DMS79 (cell line): ENCODE results near the gene PGRMC1.
"Not testable (repeated sequence)": the region's sequence is repeated elsewhere in the genome, so short reads cannot be mapped to it uniquely, and the experiment has no call there.

ENCODE experiments used
- DNase-seq: peaks from one replicate; lab custom pipeline; 2025; lab: John Stamatoyannopoulos, UW

Gene PGRMC1

DNA sequence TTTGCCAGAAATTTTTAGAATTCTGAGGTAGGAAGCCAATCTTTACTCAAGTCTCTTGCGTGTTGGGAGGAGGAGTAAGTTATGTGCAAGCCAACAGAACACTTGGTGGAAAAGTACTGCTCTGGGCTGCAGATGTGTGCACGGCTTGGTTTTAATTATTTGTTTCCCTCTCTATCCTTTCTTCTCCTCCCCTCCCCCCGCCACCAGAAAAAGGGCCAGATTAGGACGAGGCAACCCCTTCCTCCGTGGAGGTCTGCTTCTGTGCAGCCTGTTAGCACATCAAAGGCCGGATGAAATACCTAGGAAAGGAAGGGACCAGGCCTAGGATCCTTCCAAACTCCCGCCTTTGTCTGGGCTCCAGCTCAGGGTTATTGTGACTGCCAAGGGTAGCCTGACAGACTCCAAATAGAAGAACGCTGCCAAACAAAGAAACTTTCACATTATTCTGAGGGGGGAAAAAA lies 1.0 kb upstream of the PGRMC1 start:
- DNase-seq: no peak

DNA sequence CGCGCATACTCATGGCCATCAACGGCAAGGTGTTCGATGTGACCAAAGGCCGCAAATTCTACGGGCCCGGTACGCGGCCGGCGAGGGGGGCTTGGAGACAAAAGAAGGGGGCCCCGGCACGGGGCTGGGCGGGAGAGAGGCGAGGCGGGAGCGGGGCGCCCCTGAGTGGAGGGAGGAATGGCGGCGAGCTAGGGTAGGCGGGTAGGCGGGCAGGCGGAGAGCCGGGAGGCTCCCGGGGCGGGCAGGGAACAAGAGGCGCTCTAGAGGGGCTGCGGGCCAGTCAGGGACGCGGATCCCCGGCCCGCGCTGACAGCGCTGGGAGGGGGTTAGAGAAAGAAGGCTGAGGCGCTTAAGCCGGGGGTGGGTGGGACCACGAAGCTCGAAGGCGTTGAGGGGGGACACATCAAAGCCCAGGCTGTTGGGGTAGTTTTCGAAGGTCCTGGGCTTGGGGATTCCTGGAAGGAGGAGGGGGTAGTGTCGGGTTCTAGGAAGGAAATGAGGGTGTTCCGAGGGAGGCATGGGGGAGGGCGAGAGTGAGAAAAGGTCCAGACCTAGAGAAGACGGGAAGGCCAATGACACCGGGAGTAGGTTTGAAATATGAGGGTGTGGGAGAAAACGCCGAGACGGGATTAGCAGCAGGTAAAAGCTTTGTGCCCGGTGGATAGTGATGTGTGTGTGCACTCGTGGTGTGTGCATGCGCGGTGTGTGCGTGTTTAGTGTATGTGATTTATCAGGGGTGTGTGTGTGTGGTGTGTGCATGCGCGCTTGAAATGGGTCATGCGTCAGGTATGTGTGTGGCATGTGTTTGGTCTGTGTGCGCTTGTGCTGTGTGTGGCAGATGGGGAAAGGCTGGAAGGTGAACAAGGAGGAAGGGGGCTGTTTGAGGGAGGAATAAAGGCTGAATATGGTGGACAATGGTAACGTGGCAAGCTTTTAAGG lies 807 bp downstream of the PGRMC1 start:
- DNase-seq: no peak

DNA sequence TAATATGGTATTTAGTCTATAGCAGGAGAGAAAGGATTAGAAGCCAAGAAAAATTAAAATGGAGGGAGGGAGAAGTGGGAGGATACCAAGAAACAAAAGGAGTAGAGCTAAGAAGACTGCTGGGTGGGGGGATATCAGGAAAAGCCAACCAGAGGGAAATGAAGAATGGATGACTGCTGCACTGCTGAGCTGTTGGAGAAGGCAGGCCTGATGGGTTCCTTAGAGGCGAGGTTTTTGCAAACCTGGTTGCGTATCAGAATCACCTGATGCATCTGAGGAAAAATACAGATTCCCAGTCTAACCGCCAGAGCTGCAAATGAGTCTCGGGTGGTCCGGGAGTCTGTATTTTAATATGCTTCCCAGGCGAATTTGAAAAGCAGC lies 1.5 kb downstream of the PGRMC1 start:
- no peak for DNase-seq

DNA sequence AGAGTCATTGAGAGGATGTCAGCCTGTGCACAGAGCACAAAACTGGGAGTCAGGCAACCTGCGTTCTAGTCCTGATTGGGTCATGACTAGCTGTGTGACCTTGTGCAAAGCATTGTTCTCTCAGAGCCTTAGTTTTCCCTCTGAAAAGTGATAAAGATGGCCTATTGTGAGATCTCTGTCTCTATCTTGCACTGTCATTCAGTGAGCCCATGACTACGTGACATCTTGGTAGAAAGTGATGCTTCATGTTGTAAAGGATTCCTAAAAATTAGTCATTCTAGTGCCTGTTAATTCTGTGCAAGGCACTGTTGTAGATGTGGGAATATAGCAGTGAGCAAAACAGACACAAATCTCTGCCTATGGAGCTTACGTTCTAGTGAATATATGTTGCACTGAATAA lies 2.5 kb downstream of the PGRMC1 start:
- no peak for DNase-seq

DNA sequence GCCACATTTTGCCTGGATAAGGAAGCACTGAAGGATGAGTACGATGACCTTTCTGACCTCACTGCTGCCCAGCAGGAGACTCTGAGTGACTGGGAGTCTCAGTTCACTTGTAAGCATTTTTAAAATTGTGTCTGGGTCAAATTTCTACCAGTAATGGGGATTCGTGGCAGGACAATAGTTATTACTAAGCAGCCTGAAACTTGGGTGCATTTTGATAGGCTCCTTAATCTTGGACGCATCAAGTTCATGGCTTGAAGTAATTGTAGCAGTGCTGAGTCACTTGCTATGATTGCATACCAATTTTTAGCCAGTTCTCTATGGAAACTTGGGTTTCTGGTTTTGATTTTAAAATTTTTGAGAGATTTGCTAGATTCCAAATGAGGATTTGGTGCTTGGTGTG lies 4.3 kb downstream of the PGRMC1 start:
- DNase-seq: no peak

DNA sequence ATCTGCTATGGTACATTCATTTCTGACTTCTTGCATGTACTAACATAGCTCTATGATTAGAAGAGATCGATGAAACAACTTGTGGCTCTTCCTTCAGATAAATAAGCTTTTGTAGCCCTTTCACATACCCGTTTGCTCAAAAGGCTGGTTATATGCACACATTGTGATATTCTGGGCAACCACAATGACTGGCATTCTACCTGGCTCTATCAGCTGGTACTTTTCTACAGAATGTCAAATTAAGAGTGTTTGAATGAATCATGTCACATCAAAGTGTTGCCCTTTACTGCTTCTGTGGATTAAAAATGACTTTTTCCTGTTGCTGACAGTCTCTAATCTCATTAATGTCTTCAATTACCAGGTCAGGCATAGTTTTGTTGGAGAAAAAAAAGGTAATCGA lies 11.6 kb downstream of the PGRMC1 start:
- DNase-seq: no peak

DNA sequence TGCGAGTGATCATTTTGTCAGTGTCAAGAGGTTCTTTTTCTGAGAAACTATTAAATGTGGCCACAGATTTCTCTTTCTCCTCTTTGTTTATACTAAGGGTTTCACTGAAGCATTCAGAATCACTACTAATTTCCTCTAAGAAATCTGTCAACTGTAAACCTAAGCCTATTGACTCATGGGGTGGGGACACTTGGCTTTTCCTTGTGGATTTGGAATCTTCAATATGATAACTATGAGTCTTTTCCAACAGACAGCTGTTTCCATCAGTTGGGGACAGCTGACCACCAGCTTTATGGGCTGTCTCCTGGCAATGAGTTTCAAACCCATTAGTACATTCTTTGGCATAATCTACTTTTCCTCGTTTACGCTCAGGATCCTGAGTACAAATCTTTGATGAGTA lies 13.8 kb downstream of the PGRMC1 start:
- DNase-seq: no peak

DNA sequence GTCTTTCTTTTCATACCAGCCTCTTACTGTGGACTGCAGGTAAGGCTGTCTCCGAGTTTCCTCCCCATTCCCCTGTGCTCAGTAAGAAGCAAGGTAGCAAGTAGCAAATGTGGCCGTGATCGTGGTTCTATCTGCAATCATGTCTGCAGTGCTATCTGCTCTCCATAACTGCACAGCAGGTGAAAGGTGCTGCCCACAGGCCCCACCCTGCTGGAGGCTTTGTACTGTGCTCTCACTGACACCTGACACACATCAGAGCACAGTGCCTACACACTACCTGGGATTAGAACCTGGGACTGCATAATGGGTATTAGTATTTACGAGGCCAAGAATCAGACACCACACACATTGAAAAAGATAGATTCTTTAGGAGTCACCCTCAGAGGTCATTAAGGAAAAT lies 15.3 kb downstream of the PGRMC1 start:
- DNase-seq: no peak

DNA sequence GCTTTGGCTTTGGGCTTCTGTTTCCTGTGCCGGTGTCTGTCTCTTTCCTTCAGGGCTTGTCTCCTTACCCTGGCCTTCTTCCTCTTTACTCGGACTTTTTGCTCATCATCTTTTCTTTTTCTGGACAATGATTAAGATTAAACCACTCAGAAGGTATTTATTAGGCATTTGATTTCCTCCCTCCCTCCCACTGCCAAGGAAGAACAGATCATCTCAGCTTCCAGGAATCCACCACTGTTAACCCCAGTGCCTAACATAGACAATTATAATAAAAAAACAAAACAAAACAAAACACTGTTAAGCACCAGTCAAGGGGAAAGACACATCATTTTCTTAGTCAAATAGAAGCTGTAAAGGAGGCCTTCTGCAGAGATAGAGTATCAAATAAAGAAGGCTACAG lies 16.6 kb downstream of the PGRMC1 start:
- no peak for DNase-seq

DNA sequence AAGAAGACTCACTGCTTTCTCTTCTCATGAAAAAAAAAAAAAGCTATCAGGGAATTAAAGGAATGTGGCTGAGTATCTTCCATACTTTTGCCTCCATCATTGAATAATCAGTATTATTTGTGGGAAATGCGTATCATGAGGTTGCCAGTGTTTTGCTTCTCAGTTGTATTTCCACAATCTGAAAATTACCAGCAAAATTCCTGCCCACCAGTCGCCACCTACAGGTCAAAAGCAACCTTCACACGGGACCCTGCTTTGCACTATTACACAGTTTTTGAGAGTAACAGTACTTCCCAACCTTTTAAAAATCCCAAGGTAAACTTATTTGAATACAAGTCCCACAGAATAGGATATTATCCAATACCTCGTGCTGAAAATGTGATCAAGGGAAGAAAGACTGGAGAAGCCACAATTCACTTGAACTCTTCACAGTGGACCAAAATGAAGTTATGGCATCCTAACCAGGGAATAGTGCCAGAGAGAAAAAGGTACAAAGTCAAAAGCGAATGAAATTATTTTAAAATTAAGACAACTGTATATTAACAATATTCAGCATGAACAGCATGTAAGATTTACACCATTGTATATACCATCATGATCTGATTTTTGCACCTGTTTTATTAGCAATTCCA lies 30.4 kb downstream of the PGRMC1 start:
- no peak for DNase-seq

DNA sequence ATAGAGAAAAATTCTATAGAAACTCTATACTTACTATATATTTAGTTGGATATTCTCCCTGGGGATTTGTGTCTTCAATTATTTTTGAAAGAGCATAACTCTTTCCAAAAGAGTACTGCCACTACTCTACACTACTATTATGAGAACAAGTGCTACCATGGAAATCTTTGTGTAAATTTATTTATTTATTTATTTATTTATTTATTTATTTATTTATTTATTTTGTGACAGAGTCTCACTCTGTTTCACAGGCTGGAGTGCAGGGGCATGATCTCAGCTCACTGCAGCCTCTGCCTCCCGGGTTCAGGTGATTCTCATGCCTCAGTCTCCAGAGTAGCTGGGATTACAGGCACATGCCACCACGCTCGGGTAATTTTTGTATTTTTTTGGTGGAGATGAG lies 31.0 kb downstream of the PGRMC1 start:
- DNase-seq: not testable (repeated sequence)

DNA sequence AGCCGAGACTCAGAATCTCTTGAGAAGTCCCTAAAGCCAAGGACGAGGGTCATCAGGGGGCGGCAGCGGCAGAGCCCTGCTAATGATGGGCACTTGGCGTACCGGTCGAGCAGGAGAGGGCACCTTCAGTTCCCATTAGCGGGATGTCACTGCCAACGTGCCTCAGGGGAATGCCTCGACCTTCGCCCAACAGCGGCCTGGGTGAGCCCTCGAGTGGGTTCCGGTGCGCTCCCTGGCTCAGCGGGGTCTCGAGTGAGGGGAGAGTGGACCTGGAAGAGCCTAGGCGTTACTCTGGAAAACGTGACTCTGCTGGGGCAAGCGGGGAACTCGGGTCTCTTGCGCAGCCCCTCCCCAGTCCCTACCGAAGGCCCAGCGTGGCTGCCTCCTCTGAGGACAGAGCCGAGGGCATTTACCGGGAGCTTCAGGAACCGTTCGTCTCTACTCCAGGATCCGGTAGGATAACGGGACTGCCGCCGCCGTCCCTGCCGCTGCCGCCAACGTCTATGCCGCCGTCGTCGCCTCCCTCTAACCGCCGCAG lies 36.9 kb downstream of the PGRMC1 start:
- DNase-seq: no peak

DNA sequence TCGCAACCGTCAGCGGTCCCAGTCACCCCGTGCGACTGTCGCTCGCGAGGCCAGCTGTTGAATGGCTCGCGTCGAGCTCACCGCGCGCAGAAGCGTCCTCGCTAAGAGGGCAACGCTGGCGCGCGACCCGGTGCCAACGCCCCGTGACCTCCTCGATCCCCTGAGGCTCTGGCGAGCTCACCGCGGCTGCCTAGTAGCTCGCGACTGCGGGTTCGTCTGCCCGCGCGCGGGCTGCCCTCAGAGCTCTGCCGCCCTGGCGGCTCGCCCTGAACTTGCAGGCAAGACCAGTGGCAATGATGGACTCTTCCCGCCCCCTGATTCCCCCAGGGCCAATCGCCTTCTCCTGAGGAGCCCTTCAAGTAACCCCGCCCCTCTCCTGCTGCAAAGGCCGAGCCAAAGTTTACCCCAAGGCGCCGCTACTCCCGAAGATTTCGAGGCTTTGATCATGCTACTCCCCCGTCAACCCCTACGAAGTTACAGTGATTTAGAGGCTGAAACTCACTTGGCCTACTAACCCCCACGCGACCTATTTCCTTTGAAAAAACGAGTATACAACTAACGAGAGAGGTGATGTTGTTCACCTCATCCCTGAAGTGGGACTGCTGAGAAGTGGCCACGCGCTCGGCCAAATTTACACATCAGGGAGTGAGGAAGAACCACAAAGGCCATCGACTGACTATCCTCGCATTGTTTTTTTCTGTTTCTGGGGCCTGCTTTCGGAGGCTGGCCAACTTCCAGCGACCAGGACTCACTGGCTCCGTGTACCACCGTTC lies 37.5 kb downstream of the PGRMC1 start:
- no peak for DNase-seq

DNA sequence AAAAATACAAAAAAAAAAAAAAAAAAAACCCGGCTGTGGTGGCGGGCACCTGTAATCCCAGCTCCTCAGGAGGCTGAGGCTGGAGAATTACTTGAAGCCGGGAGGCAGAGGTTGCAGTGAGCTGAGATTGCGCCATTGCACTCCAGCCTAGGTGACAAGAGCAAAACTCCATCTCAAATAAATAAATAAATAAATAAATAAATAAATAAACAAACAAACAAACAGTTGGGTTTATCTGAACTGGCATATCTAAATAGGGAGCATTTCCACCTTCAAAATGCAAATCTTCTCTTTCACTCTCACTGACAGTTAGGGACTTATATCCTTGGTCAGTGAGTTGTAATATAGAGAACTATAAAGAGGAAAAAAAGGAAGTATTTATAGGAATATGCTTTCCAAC lies 46.3 kb downstream of the PGRMC1 start:
- not testable (repeated sequence) for DNase-seq

DNA sequence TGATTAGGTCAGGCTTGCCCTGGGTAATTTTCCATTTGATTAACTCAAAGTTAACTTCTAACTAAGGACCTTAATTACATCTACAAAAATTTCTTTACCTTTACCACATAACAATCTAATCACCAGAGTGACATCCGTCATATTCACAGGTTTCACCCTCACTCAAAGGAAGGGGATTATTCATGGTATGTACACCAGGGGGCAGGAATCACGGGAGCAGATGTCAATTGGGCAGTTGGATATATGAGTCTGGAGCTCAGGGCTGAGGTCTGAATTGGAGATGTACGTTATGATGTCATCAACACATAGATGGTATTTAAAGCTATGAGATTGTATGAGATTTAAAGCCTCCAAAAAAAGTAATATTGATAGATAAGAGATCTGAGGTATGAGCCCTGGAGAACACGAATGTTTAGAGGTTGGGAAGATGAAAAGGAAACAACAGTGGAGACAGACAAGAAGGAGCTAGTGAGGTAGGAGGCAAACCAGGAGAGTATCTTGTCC lies 52.9 kb downstream of the PGRMC1 start:
- DNase-seq: no peak

DNA sequence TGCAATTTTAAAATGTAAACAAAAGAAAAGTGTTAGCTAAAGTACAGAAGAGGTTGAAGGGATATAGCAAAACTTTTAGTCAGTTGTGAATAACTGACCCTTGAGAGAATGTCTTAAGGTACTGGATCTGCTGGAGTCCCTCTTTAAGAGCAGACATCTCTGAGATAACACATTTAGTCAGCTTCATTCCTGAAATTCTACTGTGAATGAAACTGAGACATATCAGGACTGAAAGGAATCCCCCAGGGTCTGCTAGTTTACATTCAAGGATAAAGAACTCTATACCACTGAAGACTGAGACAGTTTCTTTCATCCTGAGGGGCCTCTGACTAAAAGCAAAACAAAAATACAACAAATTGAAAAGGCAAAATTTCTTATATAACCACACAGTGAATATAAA lies 54.4 kb downstream of the PGRMC1 start:
- no peak for DNase-seq

DNA sequence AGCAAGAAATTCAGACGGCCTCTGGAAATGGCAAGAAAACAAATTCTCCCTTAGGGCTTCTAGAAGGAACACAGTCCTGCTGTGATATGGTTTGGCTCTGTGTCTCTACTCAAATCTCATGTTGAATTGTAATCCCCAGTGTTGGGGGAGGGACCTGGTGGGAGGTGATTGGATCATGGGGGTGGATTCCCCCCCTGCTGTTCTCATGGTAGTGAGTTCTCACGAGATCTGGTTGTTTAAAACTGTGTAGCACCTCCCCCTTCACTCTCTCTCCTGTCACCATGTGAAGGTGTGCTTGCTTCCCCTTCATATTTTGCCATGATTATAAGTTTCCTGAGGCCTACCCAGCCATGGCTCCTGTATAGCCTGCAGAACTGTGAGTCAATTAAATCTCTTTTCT lies 55.2 kb downstream of the PGRMC1 start:
- not testable (repeated sequence) for DNase-seq

DNA sequence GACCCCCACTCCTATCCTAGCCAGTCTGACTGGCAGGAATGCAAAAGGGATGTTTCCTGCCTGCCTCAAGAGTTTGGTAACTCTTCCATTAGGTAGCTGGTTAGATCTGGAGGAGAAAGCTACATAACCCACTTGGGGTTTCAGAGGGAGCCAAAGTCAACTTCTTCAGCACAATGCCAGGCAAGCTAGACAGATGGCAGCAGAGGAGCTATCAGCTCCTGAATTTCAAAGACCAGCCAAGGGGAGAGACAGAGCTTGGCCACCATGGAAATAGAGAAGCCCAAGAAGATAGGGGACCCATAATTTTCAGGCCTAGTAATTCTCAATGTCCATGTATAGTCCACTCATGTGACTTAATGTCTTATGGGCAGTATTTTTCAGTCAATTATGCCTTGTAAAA lies 56.4 kb downstream of the PGRMC1 start:
- DNase-seq: no peak
